K562 (cell line): Measurements from ENCODE around the gene RAB21. TPM values are rescaled to one million over a fixed set of nuclear protein-coding genes. Genes with fewer than 3 reads are reported as not detected.

Experiments used
- BRD9 ChIP-seq: fragments of 450-650 bp; IDR thresholded peaks from 2 replicates; pipeline ENCODE4 v1.6.1; 2018; ENCODE audit warnings: low read depth; ENCODE audit not compliant: partially characterized antibody
- CXXC5 ChIP-seq: fragments of 250-450 bp; sonication (Bioruptor Pico); IDR thresholded peaks from 2 replicates; pipeline ENCODE4 v1.8.0; 2022; ENCODE audit warnings: inconsistent platforms, mild to moderate bottlenecking, moderate library complexity
- MAFK ChIP-seq: IDR thresholded peaks from 2 replicates; pipeline ENCODE4 v1.6.1; 2011; ENCODE audit warnings: low read length, improper control_type of control experiment
- PPARD ChIP-seq: fragments of 250-450 bp; sonication (Bioruptor Pico); IDR thresholded peaks from 2 replicates; pipeline ENCODE4 v1.8.0; 2022; ENCODE audit warnings: inconsistent platforms, mild to moderate bottlenecking, moderate library complexity
- RUNX1 ChIP-seq: sonication (generic); IDR thresholded peaks from 2 replicates; pipeline ENCODE4 v1.6.1; 2016; ENCODE audit warnings: antibody characterized with exemption, low read depth
- SAFB ChIP-seq: fragments of 200-400 bp; formaldehyde crosslinking; IDR thresholded peaks from 2 replicates; pipeline ENCODE4 v1.6.1; 2017; ENCODE audit warnings: low read depth, low read length, borderline replicate concordance
- SREBF1 ChIP-seq: fragments of 150-350 bp; IDR thresholded peaks from 2 replicates; pipeline ENCODE4 v1.6.1; 2014; ENCODE audit warnings: antibody characterized with exemption, low read depth, low read length, borderline replicate concordance
- TBP ChIP-seq: optimal IDR thresholded peaks from 2 replicates; pipeline ENCODE3; 2011; ENCODE audit warnings: low read depth, low read length, improper control_type of control experiment
- U2AF2 ChIP-seq: fragments of 200-400 bp; formaldehyde crosslinking; optimal IDR thresholded peaks from 2 replicates; pipeline ENCODE3; 2017; ENCODE audit warnings: low read depth, mild to moderate bottlenecking, low read length
- ZBTB7A ChIP-seq: IDR thresholded peaks from 2 replicates; pipeline ENCODE4 v1.6.1; 2011; ENCODE audit warnings: low read depth, mild to moderate bottlenecking, low read length, moderate library complexity, borderline replicate concordance; ENCODE audit not compliant: control insufficient read depth
- polyA plus RNA-seq, 8 experiments: library from polyadenylated mRNA; depleted of rRNA in 4 of 8; stranded (reverse) in 5 of 8; unstranded in 3 of 8; fragments of >200 nt; fragmentation: Nextera tagmentation in 2 of 8; fragmentation: Illumina TruSeq in 1 of 8; extraction: Ambion mirVana in 2 of 8; extraction: Trizol in 1 of 8; gene quantifications; 2 replicates each; pipeline versions ENCODE4 v1.2.1 to v1.2.3, GENCODE V29; 2011 to 2014; ENCODE audit warnings: inconsistent platforms in 1 of 8, missing spikeins in 1 of 8
- total RNA-seq, 7 experiments: library from RNA; depleted of rRNA in 6 of 7; stranded (reverse); fragments of >200 nt in 6 of 7; fragmentation: Illumina TruSeq in 2 of 7; extraction: Trizol in 2 of 7; gene quantifications; 2 replicates each; pipeline versions ENCODE4 v1.2.1 to v1.2.3, GENCODE V29; 2011 to 2021; ENCODE audit warnings: low replicate concordance in 1 of 7
- TF ChIP-seq, protein P1 (sequence below): fragments of 250-450 bp; sonication (Bioruptor Pico); IDR thresholded peaks from 2 replicates; pipeline ENCODE4 v1.4.0; 2020; ENCODE audit warnings: mild to moderate bottlenecking, moderate library complexity, borderline replicate concordance

RAB21 gene
- total and polyA plus RNA-seq, 9 of the 15 experiments (the other 6 are each of a cell fraction or from before 2014, with no cell fraction given), result 5.3 to 45.6 (median 19.6) TPM

DNA sequence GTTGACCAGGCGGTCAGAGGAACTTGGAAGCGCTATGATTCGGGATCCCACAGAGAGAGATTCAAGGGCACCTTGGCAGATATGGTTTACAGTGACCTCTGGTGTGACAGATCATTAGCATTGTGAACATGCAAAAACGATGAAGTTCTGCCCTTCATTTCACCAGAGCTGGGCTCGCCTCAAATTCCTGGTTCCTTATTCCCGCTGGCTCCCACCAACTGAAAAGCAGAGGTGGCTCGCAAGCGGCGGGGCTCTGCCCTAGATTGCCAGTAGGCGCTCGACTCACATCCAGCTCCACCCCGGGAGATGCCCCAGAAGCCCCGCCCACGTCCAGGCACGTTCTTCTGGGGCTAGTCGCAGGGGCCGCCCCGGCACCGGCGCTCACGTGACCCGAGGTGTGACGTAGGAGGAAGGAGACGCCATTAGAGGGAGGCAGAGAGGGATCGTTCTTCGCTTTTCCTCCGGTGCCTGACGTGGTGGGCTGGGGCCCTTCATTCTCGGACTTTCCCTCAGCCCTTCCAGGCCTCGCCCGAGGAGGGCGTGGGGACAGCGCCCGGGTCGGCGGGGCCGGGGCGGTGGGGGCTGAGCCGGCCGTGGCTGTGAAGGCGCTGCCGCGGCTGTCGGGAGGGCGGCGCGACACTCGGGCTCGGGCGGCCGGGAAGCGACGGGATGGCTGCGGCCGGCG is at the start of gene RAB21 (continued):
- no peak for TF ChIP-seq U2AF2
- TF ChIP-seq ZBTB7A, result peak; percentile 18; the same call in 1 of the 2 replicates
- TF ChIP-seq CXXC5, result peak; percentile 91
- TF ChIP-seq, protein P1, sequence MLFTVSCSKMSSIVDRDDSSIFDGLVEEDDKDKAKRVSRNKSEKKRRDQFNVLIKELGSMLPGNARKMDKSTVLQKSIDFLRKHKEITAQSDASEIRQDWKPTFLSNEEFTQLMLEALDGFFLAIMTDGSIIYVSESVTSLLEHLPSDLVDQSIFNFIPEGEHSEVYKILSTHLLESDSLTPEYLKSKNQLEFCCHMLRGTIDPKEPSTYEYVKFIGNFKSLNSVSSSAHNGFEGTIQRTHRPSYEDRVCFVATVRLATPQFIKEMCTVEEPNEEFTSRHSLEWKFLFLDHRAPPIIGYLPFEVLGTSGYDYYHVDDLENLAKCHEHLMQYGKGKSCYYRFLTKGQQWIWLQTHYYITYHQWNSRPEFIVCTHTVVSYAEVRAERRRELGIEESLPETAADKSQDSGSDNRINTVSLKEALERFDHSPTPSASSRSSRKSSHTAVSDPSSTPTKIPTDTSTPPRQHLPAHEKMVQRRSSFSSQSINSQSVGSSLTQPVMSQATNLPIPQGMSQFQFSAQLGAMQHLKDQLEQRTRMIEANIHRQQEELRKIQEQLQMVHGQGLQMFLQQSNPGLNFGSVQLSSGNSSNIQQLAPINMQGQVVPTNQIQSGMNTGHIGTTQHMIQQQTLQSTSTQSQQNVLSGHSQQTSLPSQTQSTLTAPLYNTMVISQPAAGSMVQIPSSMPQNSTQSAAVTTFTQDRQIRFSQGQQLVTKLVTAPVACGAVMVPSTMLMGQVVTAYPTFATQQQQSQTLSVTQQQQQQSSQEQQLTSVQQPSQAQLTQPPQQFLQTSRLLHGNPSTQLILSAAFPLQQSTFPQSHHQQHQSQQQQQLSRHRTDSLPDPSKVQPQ, result no peak
- no peak for TF ChIP-seq BRD9
- peak; percentile 61 for TF ChIP-seq TBP
- no peak for TF ChIP-seq MAFK
- 0 out of 2 replicates have a peak, but pooled peaks have one; percentile 21 for TF ChIP-seq SREBF1
- no peak for TF ChIP-seq SAFB
- no peak for TF ChIP-seq RUNX1
- TF ChIP-seq PPARD, result no peak
